Activated B cell treated with CpG ODN at 0.5 μM for 24 hours (primary cell): ENCODE measurements around the gene ADAM12. TPM values are rescaled to one million over a fixed set of nuclear protein-coding genes. Genes with fewer than 3 reads are reported as not detected.

ENCODE experiments used
- ATAC-seq: fragments of 200-7000 bp; cut with Tn5 transposase; one replicate; pipeline ENCODE4 v1.10.0; 2021; ENCODE audit warnings: low read depth, mild to moderate bottlenecking, moderate library complexity
- CTCF ChIA-PET: fragments of 350-600 bp; sonication (Branson Sonifier 250); formaldehyde crosslinking; loops from one replicate; lab custom pipeline; 2021; ENCODE audit warnings: antibody characterized with exemption; lab: Charles Lee
- POLR2A ChIA-PET: fragments of 350-600 bp; sonication (Branson Sonifier 250); formaldehyde crosslinking; loops from one replicate; lab custom pipeline; 2021; ENCODE audit warnings: antibody characterized with exemption; lab: Charles Lee
- DNase-seq: peaks from one replicate; pipeline ENCODE4 v3.0.0; 2022
- H3K27ac Mint-ChIP-seq: one replicate; pipeline ENCODE4 v1.8.0; 2020; ENCODE audit warnings: mixed read lengths
- H3K27me3 Mint-ChIP-seq: one replicate; pipeline ENCODE4 v1.8.0; 2021; ENCODE audit warnings: mixed read lengths
- H3K36me3 Mint-ChIP-seq: one replicate; pipeline ENCODE4 v1.8.0; 2021; ENCODE audit warnings: low read depth, mixed read lengths
- H3K4me1 Mint-ChIP-seq: one replicate; pipeline ENCODE4 v1.8.0; 2021; ENCODE audit warnings: mixed read lengths
- H3K4me3 Mint-ChIP-seq: one replicate; pipeline ENCODE4 v1.8.0; 2020; ENCODE audit warnings: mild to moderate bottlenecking, mixed read lengths
- H3K9me3 Mint-ChIP-seq: one replicate; pipeline ENCODE4 v1.8.0; 2020; ENCODE audit warnings: mixed read lengths
- CTCF ChIP-seq: fragments of 200-600 bp; IDR thresholded peaks from one replicate; pipeline ENCODE4 v1.8.0; 2022; ENCODE audit warnings: antibody characterized with exemption, mild to moderate bottlenecking
- intact Hi-C: fragments of 100-400 bp; cut with micrococcal nuclease; formaldehyde crosslinking; loops from one replicate; pipeline ENCODE4 v1.15.1; 2024
- total RNA-seq: library from RNA; stranded (reverse); gene quantifications from 2 replicates; pipeline ENCODE4 v1.2.3, GENCODE V29; 2022

ADAM12 gene
- total RNA-seq, 1 donor from 2014 or later, result 0.84 TPM

DNA sequence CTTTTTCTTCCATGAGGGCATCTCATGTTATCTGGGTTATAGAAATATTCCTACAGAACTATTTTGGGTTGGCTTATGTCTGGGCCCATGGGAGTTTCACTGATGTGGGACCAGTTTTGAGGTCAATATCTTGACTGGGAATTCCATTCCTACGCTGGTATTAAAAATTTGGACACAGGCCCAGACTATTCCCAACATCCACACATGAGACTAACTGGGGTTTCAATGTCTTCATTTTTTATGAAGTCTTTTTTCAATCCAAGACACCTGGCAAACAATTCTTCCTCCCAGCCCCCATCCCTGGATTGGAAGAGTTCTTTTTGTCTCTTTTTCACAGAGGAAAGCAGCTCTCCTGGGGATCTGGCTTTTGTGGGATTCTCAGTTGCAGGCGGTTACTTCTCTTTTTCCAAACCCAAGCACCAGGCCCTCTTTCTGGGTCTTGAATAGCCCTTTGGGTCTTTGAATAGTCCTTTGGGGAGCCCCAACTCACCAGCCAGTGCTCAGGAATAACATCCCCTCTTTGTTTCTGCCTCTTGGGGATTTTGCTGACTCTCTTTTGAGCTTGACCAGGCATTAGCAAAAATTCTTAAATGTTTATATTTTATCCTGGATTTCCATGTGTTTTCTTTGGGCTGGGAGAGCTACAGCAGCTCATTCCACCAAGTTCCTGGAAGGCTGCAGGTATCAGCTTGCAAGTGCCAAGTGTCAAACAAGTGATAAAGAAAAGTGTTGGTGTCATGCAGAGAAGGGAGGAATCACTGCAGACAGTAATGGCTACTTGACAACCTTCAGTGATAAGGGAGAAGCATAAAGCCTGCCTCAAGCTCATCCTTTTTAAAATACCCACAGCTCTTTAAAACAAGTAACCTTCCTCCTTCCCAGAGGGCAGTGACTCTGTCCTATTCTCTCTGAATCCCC is 234.3 kb downstream of the ADAM12 start:
- no peak for DNase-seq
- CTCF ChIA-PET, result no interaction called here
- no peak overlapping the region for H3K4me3 Mint-ChIP-seq
- intact Hi-C loops, result no loop called here
- no peaks in the 10 kb centered on the region for H3K36me3 Mint-ChIP-seq
- POLR2A ChIA-PET, result no interaction called here
- ATAC-seq, result no peak
- peaks cover 4% of the 10 kb centered on the region for H3K27me3 Mint-ChIP-seq
- TF ChIP-seq CTCF, result no peak
- no peaks in the 10 kb centered on the region for H3K4me1 Mint-ChIP-seq
- H3K9me3 Mint-ChIP-seq, result peaks cover 6% of the 10 kb centered on the region
- H3K27ac Mint-ChIP-seq, result no peak overlapping the region

DNA sequence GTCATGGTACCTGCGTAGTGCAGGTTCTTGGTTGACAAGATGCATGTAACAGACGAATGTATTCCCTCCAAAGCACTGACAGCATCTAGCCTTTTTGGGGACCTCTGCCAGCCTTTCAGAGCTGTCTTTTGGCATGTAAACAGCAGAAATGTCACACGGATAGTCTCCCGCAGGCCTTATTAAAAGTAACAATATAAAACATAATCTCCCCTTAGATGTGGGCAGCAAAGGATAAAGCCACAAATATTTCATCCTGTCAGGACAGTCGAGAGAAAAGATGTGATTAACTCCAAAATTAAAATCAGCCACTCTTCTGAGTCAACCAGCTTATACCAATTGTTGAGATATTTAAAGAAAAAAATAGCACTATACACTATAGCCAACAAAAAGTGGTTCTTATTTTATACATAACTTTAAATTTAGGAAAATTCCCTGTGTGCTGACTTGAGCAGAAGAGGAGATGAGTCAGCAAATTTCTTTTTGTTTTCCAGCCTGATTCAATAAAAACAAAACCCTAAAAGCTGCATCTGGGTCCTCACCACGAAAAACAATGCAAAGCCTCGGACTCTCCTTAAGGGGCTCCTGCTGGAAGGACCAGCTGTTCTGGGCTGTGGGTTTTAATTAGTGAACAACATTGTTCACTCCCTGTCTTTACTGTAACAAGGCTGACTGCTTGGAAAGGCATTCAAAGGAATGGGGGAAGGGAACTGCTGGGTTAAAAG is 240.2 kb downstream of the ADAM12 start:
- ChIA-PET CTCF (no interaction called here), POLR2A (no interaction called here)
- DNase-seq (no peak), ATAC-seq (no peak)
- H3K27me3 Mint-ChIP-seq, result no peaks in the 10 kb centered on the region
- peaks cover 6% of the 10 kb centered on the region for H3K9me3 Mint-ChIP-seq
- intact Hi-C loops, result no loop called here
- no peak for TF ChIP-seq CTCF
- no peak overlapping the region for H3K4me3 Mint-ChIP-seq
- no peaks in the 10 kb centered on the region for H3K36me3 Mint-ChIP-seq
- no peak overlapping the region for H3K27ac Mint-ChIP-seq
- H3K4me1 Mint-ChIP-seq, result no peaks in the 10 kb centered on the region

- ATAC-seq (no peak), DNase-seq (no peak)
- H3K27ac Mint-ChIP-seq, result no peak overlapping the region
- H3K4me1 Mint-ChIP-seq, result no peaks in the 10 kb centered on the region
- no peak for TF ChIP-seq CTCF
- no peaks in the 10 kb centered on the region for H3K27me3 Mint-ChIP-seq
- no peaks in the 10 kb centered on the region for H3K36me3 Mint-ChIP-seq
- POLR2A ChIA-PET, result no interaction called here
- peaks cover 6% of the 10 kb centered on the region for H3K9me3 Mint-ChIP-seq
- CTCF ChIA-PET, result no interaction called here
- intact Hi-C loops, result no loop called here
- H3K4me3 Mint-ChIP-seq, result no peak overlapping the region
These were observed 241.5 kb downstream of the ADAM12 start for GRCh38 chr10:126146771-126147170.

DNA sequence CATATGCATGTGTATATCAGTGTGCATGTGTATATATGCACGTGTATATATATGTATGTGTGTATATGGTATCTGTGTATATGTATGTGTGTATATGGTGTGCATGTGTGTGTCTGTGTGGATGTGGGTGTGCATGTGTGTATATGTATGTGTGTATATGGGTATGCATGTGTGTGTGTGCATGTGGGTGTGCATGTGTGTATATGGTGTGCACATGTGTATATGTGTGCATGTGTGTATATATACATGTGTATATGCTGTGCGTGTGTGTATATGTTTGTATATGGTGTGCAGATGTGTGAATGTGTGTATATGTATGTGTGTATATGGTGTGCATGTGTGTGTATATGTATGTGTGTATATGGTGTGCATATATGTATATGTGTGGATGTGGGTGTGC is 245.2 kb downstream of the ADAM12 start:
- Mint-ChIP-seq H3K4me1 (no peaks in the 10 kb centered on the region), H3K36me3 (no peaks in the 10 kb centered on the region), H3K4me3 (no peak overlapping the region), H3K27ac (no peak overlapping the region), H3K27me3 (peaks cover 4% of the 10 kb centered on the region), H3K9me3 (no peaks in the 10 kb centered on the region)
- DNase-seq, result no peak
- no peak for TF ChIP-seq CTCF
- ATAC-seq, result no peak
- intact Hi-C loops, result no loop called here
- ChIA-PET POLR2A (no interaction called here), CTCF (no interaction called here)

DNA sequence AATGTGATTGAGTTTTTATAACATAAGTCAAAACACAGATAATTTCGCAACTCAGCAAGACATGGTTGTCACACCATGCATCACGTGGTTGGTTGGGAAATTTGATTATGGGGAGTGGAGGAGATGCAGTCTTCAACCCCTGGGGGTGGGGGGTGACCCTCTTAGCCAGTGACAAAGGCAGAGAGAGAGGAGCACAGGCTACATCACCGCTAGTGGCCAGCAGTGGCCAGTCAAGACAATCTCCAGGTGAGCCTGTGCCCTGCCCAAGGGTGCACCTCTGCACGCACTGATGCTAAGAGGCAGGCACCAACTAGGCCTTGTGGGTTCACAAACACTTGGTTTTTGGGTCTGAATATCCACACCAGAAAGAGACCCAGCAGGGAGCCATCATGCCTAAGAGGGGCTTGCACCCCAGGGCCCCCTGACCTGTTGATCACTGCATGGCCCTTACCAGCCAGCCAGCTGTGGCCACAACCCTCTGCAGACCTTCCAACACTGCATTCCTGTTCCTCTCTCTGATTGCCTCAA is 247.5 kb downstream of the ADAM12 start:
- Mint-ChIP-seq H3K36me3 (no peaks in the 10 kb centered on the region), H3K4me3 (no peak overlapping the region), H3K27me3 (peaks cover 4% of the 10 kb centered on the region), H3K27ac (no peak overlapping the region), H3K9me3 (peaks cover 2% of the 10 kb centered on the region), H3K4me1 (peaks cover 7% of the 10 kb centered on the region)
- POLR2A ChIA-PET, result no interaction called here
- intact Hi-C loops, result no loop called here
- ATAC-seq, result no peak
- CTCF ChIA-PET, result no interaction called here
- no peak for DNase-seq
- no peak for TF ChIP-seq CTCF
